HG03066 (cell line): ENCODE measurements around the gene COL4A2.

Experiments used
- ATAC-seq: cut with Tn5 transposase; IDR thresholded peaks from one replicate; pipeline ENCODE4 v1.9.1; 2021; ENCODE audit warnings: low read depth; ENCODE audit not compliant: unreplicated experiment

COL4A2 gene

GRCh38 chr13:110561344-110562035 lies 254.4 kb downstream of the COL4A2 start, which contains the start of gene RAB20:
RAB20 (minus strand) TSS chr13:110561722; CDS start chr13:110561519, 203 bp downstream.
- ATAC-seq, result peak; percentile 71

- no peak for ATAC-seq
These were observed 255.0 kb downstream of the COL4A2 start for GRCh38 chr13:110562036-110562597.
